DOHH2 (cell line): ENCODE measurements around the gene MYCBP2.

Source experiments
- CTCF ChIP-seq: fragments of 200-600 bp; sonication (generic); IDR thresholded peaks from one replicate; pipeline ENCODE4 v1.5.1; 2014; ENCODE audit warnings: antibody characterized with exemption, mild to moderate bottlenecking, low read depth, low read length; ENCODE audit not compliant: poor library complexity, severe bottlenecking
- EZH2phosphoT487 ChIP-seq: fragments of 200-600 bp; sonication (generic); IDR thresholded peaks from 2 replicates; pipeline ENCODE4 v1.6.1; 2017; ENCODE audit warnings: borderline replicate concordance, mild to moderate bottlenecking, antibody characterized with exemption, low read length, moderate library complexity, mixed read lengths

DNA sequence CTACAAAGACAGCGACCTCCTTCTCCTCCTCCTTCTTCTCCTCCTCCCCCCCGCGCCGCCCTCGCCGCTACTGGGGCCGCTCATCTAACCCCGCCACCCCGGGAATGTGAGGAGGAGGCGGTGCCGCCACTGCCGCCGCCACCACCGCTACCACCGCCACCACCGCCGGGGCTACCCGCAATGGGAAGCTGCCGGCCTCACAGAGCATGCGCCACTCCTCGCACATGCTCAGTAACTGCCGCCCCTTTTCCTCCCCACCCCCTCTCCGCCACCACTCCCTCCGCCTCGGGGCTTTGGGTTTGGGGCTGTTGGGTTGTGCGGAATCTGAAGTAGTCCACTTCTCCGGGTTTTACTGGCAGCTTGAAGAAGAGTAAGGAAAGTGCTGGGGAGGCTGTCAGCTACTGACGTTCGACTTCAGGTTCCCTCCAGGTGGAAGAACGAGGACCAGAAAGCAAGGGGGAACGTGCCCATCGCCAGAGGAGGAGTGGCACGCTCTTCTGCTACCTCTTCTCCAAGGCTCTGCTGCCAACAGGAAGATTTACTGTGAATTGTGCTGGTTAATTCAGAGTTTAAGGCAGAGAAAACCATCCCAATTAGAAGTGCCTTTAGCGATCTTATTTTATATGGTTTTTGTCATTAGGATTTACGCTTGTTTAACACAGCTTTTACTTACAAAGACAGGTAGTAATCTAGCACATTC lies at the start of gene MYCBP2:
- no peak for TF ChIP-seq EZH2phosphoT487
- no peak for TF ChIP-seq CTCF
